HEK293T (cell line): ENCODE data around the gene CCDC88B.

Experiments
- ARNT ChIP-seq: fragments of 450-650 bp; IDR thresholded peaks from 2 replicates; pipeline ENCODE4 v1.6.1; 2017; ENCODE audit warnings: mild to moderate bottlenecking
- BHLHE40 ChIP-seq: fragments of 450-650 bp; IDR thresholded peaks from 2 replicates; pipeline ENCODE4 v1.6.1; 2016; ENCODE audit warnings: mild to moderate bottlenecking, moderate library complexity, borderline replicate concordance
- CTBP1 ChIP-seq: fragments of 450-650 bp; IDR thresholded peaks from 2 replicates; pipeline ENCODE4 v1.6.1; 2016; ENCODE audit warnings: borderline replicate concordance
- FOXA1 ChIP-seq: fragments of 450-650 bp; IDR thresholded peaks from 2 replicates; pipeline ENCODE4 v1.6.1; 2016; ENCODE audit warnings: mild to moderate bottlenecking
- FOXK2 ChIP-seq: fragments of 450-650 bp; IDR thresholded peaks from 2 replicates; pipeline ENCODE4 v1.6.1; 2016; ENCODE audit warnings: mild to moderate bottlenecking
- FOXM1 ChIP-seq: fragments of 450-650 bp; IDR thresholded peaks from 2 replicates; pipeline ENCODE4 v1.6.1; 2017; ENCODE audit warnings: mild to moderate bottlenecking, borderline replicate concordance
- HDGF ChIP-seq: fragments of 450-650 bp; IDR thresholded peaks from 2 replicates; pipeline ENCODE4 v1.6.1; 2017; ENCODE audit warnings: antibody characterized with exemption, borderline replicate concordance
- NFRKB ChIP-seq: fragments of 450-650 bp; IDR thresholded peaks from 2 replicates; pipeline ENCODE4 v1.6.1; 2016; ENCODE audit warnings: mild to moderate bottlenecking, moderate library complexity
- SP1 ChIP-seq: fragments of 450-650 bp; IDR thresholded peaks from 2 replicates; pipeline ENCODE4 v1.6.1; 2017
- SUZ12 ChIP-seq: fragments of 450-650 bp; IDR thresholded peaks from 2 replicates; pipeline ENCODE4 v1.6.1; 2016; ENCODE audit warnings: mild to moderate bottlenecking
- TARDBP ChIP-seq: fragments of 450-650 bp; IDR thresholded peaks from 2 replicates; pipeline ENCODE4 v1.6.1; 2016
- TF ChIP-seq, protein P1 (sequence below): fragments of 450-650 bp; IDR thresholded peaks from 2 replicates; pipeline ENCODE4 v1.6.1; 2016

DNA sequence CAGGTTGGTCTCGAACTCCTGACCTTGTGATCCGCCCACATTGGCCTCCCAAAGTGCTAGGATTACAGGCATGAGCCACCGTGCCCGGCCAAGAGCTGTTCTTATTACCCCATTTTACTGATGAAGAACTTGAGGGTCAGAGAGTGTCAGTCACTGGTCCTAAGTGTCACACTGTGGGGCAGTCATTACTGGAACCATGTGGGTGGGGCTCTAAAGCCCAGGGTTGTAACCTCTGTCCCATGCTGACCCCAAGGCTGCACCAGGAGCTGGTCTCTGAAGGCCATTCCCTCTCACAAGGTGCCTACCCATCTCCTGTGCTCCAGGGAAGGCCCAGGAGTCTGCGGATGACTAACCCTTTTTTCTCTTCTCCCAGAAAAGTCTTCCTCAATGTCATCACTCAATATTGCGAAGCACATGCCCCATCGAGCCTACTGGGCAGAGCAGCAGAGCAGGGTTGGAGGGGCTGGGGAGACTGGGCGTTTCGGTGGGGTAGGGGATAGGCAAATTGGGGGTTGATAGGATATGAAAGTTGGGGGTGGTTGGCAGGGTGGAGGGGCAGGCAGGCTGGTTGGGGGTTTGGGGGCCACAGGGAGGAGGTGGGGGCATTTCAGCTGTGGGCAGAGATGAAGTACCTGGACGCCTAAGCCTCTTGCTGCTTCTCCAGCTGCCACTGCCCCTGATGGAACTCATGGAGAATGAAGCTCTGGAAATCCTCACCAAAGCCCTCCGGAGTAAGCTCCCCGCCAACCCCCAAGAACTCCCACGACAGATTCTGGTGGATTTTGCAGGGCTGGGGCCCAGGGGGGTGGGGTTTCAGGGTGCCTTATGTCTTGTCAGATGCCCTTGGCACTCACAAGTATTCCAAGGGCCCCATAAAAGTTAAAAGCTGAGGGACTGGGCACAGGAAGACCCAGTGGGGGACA is 36.6 kb upstream of the CCDC88B start:
- TF ChIP-seq FOXM1 (no peak), ARNT (no peak), FOXK2 (no peak), FOXA1 (no peak), SP1 (no peak), NFRKB (no peak), BHLHE40 (no peak), TARDBP (no peak), HDGF (no peak), SUZ12 (no peak), CTBP1 (no peak)
- TF ChIP-seq, protein P1, sequence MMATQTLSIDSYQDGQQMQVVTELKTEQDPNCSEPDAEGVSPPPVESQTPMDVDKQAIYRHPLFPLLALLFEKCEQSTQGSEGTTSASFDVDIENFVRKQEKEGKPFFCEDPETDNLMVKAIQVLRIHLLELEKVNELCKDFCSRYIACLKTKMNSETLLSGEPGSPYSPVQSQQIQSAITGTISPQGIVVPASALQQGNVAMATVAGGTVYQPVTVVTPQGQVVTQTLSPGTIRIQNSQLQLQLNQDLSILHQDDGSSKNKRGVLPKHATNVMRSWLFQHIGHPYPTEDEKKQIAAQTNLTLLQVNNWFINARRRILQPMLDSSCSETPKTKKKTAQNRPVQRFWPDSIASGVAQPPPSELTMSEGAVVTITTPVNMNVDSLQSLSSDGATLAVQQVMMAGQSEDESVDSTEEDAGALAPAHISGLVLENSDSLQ, result no peak
